GM18861 (cell line): ENCODE data around the gene OVCH1.
A peak's percentile ranks its signal among the peaks of the same experiment; 100 is the strongest.

Experiments
- ATAC-seq: cut with Tn5 transposase; IDR thresholded peaks from one replicate; pipeline ENCODE4 v1.9.1; 2021; ENCODE audit not compliant: unreplicated experiment

The OVCH1 gene

GRCh38 chr12:29497588-29497987, at the start of gene OVCH1:
Gene OVCH1, minus strand, starts transcription at chr12:29497686. Its CDS starts 0 bp downstream, at chr12:29497686.
- no peak for ATAC-seq

DNA sequence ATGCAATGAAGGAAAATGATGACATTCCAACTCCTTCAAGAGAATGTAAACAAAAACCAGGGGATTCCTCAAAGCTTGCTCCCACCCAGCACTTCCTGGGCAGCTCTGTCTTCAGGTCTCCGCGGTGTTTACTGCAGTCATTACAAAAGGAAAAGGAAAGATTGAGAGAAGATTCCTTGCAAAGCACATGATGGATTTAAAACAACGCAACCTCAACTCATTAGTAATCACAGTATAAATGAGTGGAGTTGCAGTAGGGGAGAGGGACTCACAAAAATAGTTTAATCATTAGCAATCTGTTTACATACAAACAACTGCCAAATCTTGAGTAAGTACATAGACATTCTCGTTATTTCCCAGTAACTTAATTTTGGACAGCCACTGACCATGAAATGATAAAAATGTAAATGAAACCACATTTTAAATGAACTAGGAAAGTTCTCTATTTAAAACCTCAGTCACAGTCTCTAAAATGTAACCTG, 49.7 kb upstream of the OVCH1 start:
- ATAC-seq = no peak

- no peak for ATAC-seq
These were observed 48.5 kb upstream of the OVCH1 start for GRCh38 chr12:29546000-29546399.

DNA sequence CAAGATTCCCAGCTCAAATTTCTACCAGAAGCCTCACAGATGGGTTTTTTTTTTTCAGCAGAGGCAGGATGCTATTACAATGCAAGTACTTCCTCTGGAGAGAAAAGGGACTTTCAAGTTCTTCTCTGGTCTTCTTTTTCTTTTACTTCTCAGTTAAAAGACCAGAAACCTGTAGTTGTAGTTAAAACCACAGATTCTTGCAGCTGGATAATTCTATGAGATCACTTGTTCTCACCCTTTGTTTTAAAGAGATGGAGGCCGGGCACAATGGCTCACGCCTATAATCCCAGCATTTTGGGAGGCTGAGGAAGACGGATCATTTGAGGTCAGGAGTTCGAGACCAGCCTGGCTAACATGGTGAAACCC, 47.6 kb upstream of the OVCH1 start:
- peak; percentile 85 for ATAC-seq

DNA sequence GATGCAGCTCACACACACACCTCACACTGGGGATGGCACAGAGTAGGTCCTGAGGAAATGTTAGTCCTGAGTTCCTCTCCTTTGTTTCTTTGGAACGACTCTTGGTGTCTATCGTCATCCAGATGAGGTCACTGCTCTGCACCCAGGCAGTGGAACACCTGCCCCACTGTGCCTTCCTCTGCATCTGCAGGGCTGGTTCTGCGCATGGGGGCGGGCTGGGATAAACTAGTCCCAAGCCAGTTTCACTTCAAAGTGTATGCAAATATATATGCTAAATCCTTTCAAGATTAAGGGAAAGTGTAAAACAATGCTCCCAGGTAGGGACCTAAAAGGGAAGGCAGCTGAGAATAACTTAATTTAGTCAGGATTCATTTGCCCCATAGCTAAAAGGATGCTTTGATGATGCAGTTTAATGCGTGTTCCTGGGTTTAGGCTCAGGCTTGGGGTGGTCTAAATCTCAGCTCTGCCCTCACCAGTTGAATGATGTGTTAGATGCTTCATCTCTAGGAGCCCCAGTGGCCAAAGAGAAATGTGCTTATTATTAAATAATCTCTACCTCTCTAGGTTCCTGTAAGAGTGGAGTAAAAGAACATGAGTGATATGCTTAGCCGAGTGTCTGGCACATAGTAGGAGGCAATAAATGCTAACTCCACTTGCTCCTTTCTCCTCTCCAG, 47.1 kb upstream of the OVCH1 start:
- peak; percentile 21 for ATAC-seq

DNA sequence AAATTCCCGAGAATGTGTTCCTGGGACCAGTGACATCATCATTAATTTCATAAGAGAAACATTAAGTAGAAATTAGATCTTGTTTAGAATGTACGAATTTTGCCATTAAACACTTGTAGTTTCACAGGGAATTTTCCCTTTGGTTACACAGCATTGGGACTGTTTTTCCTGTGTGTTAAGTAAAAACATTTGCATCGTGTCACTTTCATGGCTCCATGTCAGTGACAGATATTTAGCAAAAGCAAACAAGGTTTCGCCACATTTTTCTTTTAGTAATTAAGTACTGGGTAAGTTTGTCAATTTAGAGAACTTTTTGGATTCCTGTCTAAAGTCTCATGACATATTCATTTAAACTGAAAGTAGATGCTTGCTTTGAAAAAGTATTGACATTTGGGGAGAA, 45.5 kb upstream of the OVCH1 start:
- ATAC-seq = no peak

DNA sequence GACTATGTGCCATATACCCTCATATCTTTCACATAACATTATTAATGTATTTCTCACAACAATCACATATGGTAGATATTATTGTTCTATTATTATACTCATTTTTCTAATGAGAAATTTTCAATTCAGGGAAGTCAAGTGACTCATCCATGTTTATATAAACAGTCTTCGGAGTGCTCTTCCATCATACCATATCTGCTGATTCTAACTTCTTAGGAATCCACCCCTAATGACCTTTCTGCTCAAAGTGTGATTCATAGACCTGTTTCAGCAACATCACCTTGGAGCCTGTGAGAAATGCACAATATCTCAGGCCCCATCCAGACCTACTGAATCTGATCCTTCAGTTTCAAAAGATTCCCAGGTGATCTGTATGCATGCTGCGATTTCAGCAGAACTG, 39.8 kb upstream of the OVCH1 start:
- no peak for ATAC-seq

DNA sequence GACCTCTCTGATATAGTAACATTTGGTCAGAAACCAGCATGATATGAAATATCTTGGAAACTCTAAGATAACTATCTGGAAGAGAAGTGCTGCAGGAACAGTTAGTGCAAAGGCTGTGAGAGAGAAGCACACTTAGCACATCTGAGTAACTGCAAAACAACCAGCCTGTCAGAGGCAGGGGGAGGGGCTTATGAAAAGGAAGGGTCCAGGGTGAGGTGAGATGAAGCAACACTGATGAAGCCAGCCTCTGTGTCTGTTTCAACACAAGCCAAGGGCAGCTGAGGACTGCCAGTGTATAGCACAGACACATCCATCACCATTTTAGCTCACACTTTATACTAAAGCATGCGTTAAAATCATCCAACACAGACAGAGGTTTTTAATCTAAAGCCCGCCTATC, 37.4 kb upstream of the OVCH1 start:
- no peak for ATAC-seq

DNA sequence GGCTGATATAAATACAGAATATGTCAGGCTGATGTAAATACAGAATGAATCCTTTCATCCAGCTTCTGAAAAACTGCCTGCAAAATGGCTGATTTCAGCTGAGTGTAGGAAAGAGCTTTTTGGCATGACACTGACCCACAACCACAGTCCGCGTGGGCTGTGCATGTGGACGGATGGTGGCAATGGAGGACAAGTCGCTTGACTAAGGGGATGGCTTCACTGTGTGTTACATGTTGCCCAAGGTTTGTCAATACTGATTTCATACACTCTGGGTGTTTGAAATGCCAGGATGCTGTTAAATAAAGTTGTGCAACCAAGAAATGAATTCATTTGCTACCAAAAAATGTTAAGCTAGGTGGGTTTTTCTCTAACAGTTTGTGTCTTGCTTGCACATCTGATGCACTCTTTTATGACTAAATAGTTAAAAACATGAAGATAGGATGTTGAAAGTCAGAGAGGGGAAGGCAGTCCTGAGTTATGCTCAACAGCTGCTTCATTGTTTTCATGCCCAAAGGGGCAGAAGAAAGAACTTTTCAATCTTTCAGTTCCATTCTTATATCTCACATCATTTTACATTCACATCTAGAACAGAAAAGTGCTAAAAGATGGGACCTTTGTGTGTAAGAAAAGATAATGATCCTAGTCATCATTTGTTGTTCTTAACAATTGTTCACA, 36.5 kb upstream of the OVCH1 start:
- ATAC-seq = no peak

DNA sequence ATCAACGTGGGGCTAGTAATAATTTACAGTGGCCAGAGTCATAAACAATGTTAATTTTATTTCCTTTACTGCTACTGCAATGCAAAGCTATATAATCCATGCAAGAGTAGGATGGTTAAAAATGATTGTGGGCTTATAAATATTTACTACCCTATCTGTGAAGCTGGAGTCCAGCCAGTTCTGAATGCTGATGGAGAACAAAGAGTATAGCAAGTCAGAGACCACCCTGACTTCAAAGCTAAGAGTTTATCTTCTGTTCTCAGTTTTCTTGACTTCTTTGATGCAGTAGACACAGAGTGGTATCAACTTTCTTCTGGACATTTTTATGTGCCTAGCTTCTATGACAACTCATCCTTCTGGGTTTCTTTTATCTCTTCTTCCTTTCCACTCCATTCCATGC, 34.0 kb upstream of the OVCH1 start:
- ATAC-seq = no peak

GRCh38 chr12:29530436-29530835, 33.0 kb upstream of the OVCH1 start:
- no peak for ATAC-seq

DNA sequence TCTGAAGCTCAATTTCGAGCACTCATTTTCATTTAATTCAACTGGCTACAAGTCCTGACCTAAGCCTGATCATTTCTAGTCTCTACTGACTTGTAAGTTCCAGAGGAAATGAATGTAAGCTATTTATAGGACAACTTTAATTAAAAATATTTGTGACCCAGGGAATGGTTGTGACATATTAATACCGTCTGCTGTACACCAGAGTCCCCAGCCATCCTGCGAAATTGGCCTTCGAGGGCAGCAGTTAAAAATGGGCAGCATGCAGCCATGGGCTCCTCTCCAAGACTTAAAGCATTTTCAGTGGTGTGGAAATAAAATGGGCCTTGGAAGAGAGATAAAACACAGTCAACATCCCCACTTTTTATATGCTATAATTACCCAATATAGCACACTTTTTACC, 30.7 kb upstream of the OVCH1 start:
- ATAC-seq = no peak

GRCh38 chr12:29521951-29522350, 24.5 kb upstream of the OVCH1 start:
- ATAC-seq = no peak

DNA sequence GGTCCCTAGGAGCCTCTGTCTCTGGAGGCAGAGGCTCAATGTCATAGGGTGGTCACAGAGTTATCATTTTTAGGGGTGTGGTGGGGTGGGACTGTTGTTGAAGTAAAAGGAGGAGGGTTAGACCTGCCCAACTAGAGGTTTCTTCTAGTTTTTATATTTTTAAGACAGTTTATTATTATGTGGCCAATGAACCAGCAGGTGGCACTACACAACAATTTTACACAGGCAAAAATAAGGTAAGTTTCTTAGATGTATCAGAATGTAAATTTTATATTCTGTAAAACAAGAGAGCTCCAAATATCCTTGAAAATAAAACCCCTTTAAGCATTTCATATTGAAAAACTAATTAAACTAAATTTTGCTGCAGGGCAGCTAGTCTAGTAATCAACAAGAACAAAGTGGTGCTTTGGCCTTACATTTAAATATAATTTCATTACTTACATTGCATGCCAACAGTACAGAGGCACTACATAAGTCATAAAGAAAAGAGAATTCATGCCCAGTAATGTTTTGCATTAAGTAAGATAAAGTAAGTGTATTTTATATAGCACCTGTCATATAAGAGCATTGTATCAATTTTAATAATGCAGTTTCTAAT, 22.2 kb upstream of the OVCH1 start:
- ATAC-seq = no peak

GRCh38 chr12:29518407-29518806, 20.9 kb upstream of the OVCH1 start:
- no peak for ATAC-seq

DNA sequence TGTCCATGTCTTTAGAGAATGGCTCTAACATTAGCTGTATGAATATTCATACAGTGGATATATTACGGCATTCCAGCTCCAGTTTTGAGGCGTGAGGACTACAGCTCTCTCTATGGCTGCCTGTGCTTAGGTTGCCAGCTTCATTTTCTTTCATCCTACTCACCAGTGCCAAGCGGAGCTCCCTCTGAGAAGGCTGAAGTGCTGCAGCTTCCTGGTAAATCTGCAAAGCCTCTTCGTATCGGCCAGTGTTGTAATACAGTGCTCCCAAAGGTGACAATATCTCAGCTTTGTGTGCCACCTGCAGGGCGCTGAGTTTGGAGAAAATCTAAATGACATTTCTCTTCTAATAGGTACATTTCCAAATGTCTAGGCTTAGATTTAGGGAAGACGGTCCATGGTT, 19.8 kb upstream of the OVCH1 start:
- ATAC-seq = no peak

DNA sequence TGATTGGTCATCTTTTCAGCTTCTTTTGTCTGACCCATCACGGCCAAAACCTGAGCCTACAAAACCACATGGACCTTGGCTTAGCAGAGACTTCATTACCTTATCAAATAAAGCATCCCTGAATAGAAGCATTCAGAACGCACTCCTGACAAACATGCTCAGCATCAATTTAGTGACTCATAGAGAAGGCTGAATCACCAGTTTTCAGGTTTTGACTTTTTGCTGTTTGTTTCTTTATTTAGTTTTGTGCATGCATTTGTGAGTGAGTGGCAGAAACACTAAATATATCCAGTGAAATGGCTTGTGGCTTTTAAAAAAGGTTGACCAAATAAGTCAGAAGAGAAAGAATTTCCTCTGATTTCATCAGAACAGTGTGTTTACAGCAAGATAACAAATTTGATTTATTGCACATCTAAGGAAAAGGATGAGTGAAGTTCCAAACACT, 19.0 kb upstream of the OVCH1 start:
- no peak for ATAC-seq

DNA sequence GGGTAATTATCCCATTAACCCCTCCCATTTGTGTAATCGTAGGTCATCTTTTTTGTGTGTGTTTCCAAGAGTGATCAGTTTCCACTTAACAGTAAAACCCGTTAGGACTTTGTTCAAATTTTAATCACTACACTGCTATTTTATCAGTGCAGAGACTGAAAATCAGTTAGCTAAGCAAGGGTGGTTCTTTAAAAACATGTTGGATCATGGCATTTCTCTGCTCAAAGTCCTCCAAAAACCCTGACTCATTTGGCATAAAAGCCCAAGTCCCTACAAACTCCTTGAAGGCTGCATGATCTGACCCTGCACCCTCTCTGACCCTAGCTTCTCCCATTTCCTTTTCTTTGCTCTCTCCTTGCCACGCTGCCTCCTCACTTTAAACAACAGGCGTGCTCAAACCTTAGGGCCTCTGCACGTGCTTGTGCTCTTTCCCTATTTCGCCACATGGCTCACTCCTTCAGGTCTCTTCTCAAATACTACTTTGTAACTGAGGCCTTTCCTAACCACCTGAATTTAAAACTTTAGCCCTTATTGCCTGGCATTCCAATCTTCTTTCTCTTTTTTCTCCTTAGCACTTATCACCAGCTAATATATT, 13.2 kb upstream of the OVCH1 start:
- no peak for ATAC-seq

DNA sequence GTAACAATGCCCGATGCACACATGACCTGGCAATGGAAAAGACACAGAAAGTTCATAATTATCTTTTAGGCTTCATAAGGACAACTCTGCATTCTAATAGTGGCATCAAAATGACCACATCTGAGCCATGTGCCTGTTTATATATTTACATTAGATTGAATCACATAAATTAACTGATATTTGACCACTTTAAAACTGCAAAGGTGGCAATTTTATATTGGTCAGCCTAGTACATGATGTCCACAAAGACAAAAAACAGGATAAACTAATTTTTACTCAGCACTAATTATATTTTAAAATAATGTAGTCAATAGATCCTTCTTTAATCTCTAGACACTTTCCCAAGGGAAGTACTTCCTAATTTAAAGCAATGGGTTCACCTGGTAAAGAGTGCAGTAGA, 12.0 kb upstream of the OVCH1 start:
- ATAC-seq = no peak

GRCh38 chr12:29508949-29509348, 11.5 kb upstream of the OVCH1 start:
- ATAC-seq = no peak

DNA sequence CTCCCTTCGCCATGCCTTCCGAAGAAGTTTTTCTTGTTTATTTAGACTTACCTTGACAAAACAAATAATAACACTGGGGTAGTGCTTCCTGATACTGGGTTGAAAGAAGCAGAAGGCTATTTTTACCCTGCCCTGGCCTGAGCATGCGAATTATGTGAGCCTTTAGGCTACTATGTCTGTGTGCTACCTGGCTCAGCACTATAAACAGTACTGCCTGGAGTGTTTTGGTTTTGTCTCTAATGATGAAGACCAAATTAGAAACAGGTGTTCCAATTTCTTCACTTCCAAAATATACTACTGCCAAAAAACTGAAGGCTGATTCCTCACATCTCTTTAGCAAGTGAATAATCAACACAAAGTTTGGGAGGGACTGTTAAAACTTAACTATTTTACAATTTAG, 7.6 kb upstream of the OVCH1 start:
- ATAC-seq = no peak

DNA sequence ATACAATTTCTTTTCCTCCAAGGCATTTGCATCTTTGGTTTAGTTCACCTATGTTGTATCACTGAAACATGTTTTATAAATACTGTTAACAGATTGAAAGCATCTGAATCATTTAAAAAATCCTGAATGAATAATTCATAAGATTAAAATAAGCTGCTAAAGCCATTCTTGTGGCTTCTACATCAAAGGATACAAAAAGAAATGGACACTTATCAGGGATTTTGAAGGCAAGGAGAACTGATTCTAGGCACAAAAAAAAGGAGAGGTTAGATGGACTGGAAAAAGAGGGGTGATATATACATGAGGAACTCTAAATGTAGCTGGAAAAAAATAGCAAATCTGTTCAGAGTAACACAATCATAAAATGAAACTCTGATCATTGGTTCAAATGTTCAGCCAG, 5.8 kb upstream of the OVCH1 start:
- no peak for ATAC-seq
